ENCODE measurements around the gene CFAP206. TPM values are rescaled to one million over a fixed set of nuclear protein-coding genes. Genes with fewer than 3 reads are reported as not detected.
A peak's percentile ranks its signal among the peaks of the same experiment; 100 is the strongest.

The CFAP206 gene
- total and polyA plus RNA-seq, 2 experiments from 2014 or later: not detected

DNA sequence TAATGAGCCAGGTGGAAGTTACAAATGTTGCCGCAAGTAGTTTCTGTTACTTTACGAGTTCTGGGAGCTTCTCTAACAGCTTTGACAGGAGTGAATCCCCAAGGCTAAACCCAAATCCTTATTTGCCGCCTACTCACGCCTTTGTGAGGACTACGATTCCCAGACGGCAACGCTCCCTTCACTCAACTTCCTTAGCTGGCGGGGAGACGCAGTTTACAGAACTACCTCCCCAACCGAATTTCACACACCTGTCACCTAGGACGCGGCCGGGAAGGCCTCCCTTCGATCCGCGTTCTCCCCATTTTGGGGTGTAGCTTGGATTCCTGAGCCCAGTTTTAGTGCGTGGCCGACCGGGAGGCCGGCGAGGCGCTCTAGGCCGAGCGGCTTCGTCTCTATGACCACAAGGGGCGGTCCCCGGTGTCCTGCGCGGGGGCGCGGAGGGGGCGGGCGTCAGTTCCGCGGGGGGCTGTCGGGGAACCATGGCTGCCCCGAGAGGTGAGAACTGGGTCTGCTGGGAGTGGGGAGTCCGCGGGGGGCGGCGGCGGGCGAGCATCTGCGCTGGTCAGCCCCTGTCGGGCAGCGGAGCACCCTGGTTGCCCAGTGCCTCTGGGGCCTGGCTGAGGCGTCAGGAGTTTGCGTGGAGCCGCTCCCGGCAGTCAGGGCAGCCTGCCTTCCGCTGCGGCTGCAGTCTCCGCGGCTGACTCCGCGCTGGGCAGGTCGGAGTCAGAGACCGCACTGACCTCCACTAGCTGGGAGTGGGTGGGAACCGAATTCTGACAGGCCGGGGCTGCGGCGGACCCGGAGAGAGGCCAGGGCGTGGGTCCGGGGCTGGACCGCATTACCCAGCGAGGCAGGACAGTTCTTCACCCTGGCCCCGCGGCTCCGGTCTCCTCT, 65.0 kb downstream of the CFAP206 start, which contains the start of gene SLC35A1:
SLC35A1 (plus strand) TSS at position 450 of the 894 bp plus-strand sequence; CDS start at position 480, 30 bp downstream.
- Histone ChIP-seq H3K27me3 (ENCODE audit: insufficient read depth) (no peaks in the 10 kb centered on the region), H2AFZ (peak within 1 kb of the TSS; percentile 91), H3K79me2 (replicated peaks; ENCODE audit: insufficient read depth) (no peaks in the 10 kb centered on the region), H4K20me1 (replicated peaks; ENCODE audit: insufficient read depth) (no peaks in the 10 kb centered on the region), H3K36me3 (ENCODE audit: insufficient read depth) (no peaks in the 10 kb centered on the region), H3K4me1 (ENCODE audit: insufficient read depth) (peaks cover 7% of the 10 kb centered on the region; the same call in 1 of the 2 replicates), H3K4me3 (peak within 1 kb of the TSS; percentile 77), H3F3A (replicated peaks; ENCODE audit: low read depth) (no peaks in the 10 kb centered on the region), H3K27ac (ENCODE audit: low read depth) (no peak within 1 kb of the TSS; the same call in 1 of the 2 replicates), H3K4me2 (peak within 1 kb of the TSS; percentile 95), H3K9me2 (ENCODE audit: insufficient read depth) (no peaks in the 10 kb centered on the region)
- Mint-ChIP-seq H3K27me3 (ENCODE audit: insufficient read depth, low read depth, poor library complexity) (peaks cover 2% of the 10 kb centered on the region), H3K9me3 (no peaks in the 10 kb centered on the region), H3K27ac (peak within 1 kb of the TSS; percentile 99), H3K4me3 (peak within 1 kb of the TSS; percentile 99), H3K36me3 (ENCODE audit: low read depth) (no peaks in the 10 kb centered on the region), H3K4me1 (peaks cover 6% of the 10 kb centered on the region; the same call in 2 of the 3 replicates)
- TF ChIP-seq, protein P1, sequence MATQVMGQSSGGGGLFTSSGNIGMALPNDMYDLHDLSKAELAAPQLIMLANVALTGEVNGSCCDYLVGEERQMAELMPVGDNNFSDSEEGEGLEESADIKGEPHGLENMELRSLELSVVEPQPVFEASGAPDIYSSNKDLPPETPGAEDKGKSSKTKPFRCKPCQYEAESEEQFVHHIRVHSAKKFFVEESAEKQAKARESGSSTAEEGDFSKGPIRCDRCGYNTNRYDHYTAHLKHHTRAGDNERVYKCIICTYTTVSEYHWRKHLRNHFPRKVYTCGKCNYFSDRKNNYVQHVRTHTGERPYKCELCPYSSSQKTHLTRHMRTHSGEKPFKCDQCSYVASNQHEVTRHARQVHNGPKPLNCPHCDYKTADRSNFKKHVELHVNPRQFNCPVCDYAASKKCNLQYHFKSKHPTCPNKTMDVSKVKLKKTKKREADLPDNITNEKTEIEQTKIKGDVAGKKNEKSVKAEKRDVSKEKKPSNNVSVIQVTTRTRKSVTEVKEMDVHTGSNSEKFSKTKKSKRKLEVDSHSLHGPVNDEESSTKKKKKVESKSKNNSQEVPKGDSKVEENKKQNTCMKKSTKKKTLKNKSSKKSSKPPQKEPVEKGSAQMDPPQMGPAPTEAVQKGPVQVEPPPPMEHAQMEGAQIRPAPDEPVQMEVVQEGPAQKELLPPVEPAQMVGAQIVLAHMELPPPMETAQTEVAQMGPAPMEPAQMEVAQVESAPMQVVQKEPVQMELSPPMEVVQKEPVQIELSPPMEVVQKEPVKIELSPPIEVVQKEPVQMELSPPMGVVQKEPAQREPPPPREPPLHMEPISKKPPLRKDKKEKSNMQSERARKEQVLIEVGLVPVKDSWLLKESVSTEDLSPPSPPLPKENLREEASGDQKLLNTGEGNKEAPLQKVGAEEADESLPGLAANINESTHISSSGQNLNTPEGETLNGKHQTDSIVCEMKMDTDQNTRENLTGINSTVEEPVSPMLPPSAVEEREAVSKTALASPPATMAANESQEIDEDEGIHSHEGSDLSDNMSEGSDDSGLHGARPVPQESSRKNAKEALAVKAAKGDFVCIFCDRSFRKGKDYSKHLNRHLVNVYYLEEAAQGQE (IDR thresholded peaks at IDR 0.05; ENCODE audit: unreplicated experiment): no peak
- TF ChIP-seq CREB1 (CRISPR knock-in tag; IDR thresholded peaks at IDR 0.05; ENCODE audit: low read depth): peak; percentile 20; the same call in 1 of the 2 replicates
- TF ChIP-seq, protein P2, sequence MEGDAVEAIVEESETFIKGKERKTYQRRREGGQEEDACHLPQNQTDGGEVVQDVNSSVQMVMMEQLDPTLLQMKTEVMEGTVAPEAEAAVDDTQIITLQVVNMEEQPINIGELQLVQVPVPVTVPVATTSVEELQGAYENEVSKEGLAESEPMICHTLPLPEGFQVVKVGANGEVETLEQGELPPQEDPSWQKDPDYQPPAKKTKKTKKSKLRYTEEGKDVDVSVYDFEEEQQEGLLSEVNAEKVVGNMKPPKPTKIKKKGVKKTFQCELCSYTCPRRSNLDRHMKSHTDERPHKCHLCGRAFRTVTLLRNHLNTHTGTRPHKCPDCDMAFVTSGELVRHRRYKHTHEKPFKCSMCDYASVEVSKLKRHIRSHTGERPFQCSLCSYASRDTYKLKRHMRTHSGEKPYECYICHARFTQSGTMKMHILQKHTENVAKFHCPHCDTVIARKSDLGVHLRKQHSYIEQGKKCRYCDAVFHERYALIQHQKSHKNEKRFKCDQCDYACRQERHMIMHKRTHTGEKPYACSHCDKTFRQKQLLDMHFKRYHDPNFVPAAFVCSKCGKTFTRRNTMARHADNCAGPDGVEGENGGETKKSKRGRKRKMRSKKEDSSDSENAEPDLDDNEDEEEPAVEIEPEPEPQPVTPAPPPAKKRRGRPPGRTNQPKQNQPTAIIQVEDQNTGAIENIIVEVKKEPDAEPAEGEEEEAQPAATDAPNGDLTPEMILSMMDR (conservative IDR thresholded peaks at IDR 0.05; ENCODE audit: low read depth in 2 of 2): no peak
- TF ChIP-seq, protein P3, sequence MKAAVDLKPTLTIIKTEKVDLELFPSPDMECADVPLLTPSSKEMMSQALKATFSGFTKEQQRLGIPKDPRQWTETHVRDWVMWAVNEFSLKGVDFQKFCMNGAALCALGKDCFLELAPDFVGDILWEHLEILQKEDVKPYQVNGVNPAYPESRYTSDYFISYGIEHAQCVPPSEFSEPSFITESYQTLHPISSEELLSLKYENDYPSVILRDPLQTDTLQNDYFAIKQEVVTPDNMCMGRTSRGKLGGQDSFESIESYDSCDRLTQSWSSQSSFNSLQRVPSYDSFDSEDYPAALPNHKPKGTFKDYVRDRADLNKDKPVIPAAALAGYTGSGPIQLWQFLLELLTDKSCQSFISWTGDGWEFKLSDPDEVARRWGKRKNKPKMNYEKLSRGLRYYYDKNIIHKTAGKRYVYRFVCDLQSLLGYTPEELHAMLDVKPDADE (IDR thresholded peaks at IDR 0.05): peak; percentile 86
- no peak for TF ChIP-seq STAT1 (IDR thresholded peaks at IDR 0.05; ENCODE audit: unreplicated experiment)
- TF ChIP-seq POLR2AphosphoS5 (IDR thresholded peaks at IDR 0.05; ENCODE audit: low read depth): peak; percentile 80
- DNase-seq (ENCODE audit: low spot score): peak; percentile 89
- ATAC-seq: peak; percentile 91
